Neuronal stem cell (in vitro differentiated cells): Measurements from ENCODE around the gene CMTM2.

Source experiments
- DNase-seq: peaks from one replicate; pipeline ENCODE4 v3.0.0-alpha.2; 2013; ENCODE audit warnings: low spot score
- H2AFZ ChIP-seq: one replicate; pipeline ENCODE4 v1.6.1; 2013; ENCODE audit warnings: mild to moderate bottlenecking, low read length, inconsistent platforms
- H2AK5ac ChIP-seq: 2 replicates; pipeline ENCODE4 v1.6.1; 2013; ENCODE audit warnings: low read depth, mild to moderate bottlenecking, inconsistent platforms, low read length, moderate library complexity, mixed read lengths
- H2BK120ac ChIP-seq: 2 replicates; pipeline ENCODE4 v1.6.1; 2013; ENCODE audit warnings: low read depth, mild to moderate bottlenecking, inconsistent platforms, low read length, moderate library complexity, mixed read lengths
- H2BK12ac ChIP-seq: one replicate; pipeline ENCODE4 v1.6.1; 2013; ENCODE audit warnings: low read length, inconsistent platforms
- H2BK15ac ChIP-seq: 2 replicates; pipeline ENCODE4 v1.6.1; 2013; ENCODE audit warnings: mild to moderate bottlenecking, low read length, inconsistent platforms, mixed read lengths
- H2BK5ac ChIP-seq: one replicate; pipeline ENCODE4 v1.6.1; 2013; ENCODE audit warnings: inconsistent platforms, mild to moderate bottlenecking, low read length, moderate library complexity
- H3K14ac ChIP-seq: one replicate; pipeline ENCODE4 v1.6.1; 2013; ENCODE audit warnings: low read length, inconsistent platforms
- H3K18ac ChIP-seq: 2 replicates; pipeline ENCODE4 v1.6.1; 2013; ENCODE audit warnings: low read length, inconsistent platforms
- H3K23ac ChIP-seq: 2 replicates; pipeline ENCODE4 v1.6.1; 2013; ENCODE audit warnings: low read depth, mild to moderate bottlenecking, mixed read lengths, low read length, inconsistent platforms; ENCODE audit not compliant: poor library complexity
- H3K27ac ChIP-seq: replicated peaks from 3 replicates; pipeline ENCODE4 v1.5.1; 2013; ENCODE audit warnings: low read length, inconsistent platforms
- H3K27me3 ChIP-seq, 3 experiments: 2 replicates each; pipeline ENCODE4 v1.6.1; 2013; ENCODE audit warnings: low read length in 3 of 3, mild to moderate bottlenecking in 2 of 3, inconsistent platforms in 1 of 3, low read depth in 1 of 3, mixed read lengths in 1 of 3, moderate library complexity in 1 of 3; ENCODE audit not compliant: control insufficient read depth in 3 of 3, insufficient read depth in 3 of 3
- H3K36me3 ChIP-seq, 2 donors: replicated peaks in 1 of 2; 2 replicates each; pipeline ENCODE4 v1.6.1; 2013; ENCODE audit warnings: low read length in 2 of 2; ENCODE audit not compliant: control insufficient read depth in 2 of 2, insufficient read depth in 2 of 2
- H3K4ac ChIP-seq: 2 replicates; pipeline ENCODE4 v1.6.1; 2013; ENCODE audit warnings: inconsistent platforms, mild to moderate bottlenecking, low read length, moderate library complexity
- H3K4me1 ChIP-seq, 2 donors: 1 replicate in 1 of 2; 2 replicates in 1 of 2; pipeline ENCODE4 v1.6.1; 2013; ENCODE audit warnings: low read length in 2 of 2, low read depth in 1 of 2; ENCODE audit not compliant: control insufficient read depth in 2 of 2, insufficient read depth in 1 of 2
- H3K4me2 ChIP-seq: one replicate; pipeline ENCODE4 v1.6.1; 2013; ENCODE audit warnings: mild to moderate bottlenecking, low read length, inconsistent platforms; ENCODE audit not compliant: insufficient read depth, poor library complexity, severe bottlenecking
- H3K4me3 ChIP-seq, 2 donors: 2 replicates each; pipeline ENCODE4 v1.5.1; 2013; ENCODE audit warnings: low read length in 2 of 2, mild to moderate bottlenecking in 2 of 2, inconsistent platforms in 1 of 2, moderate library complexity in 1 of 2
- H3K79me1 ChIP-seq: one replicate; pipeline ENCODE4 v1.6.1; 2013; ENCODE audit warnings: low read depth, mild to moderate bottlenecking, inconsistent platforms, low read length, moderate library complexity
- H3K9ac ChIP-seq: one replicate; pipeline ENCODE4 v1.6.1; 2013; ENCODE audit warnings: mild to moderate bottlenecking, low read depth, low read length, inconsistent platforms; ENCODE audit not compliant: poor library complexity
- H3K9me3 ChIP-seq, 2 donors: replicated peaks in 1 of 2; 2 replicates each; pipeline versions ENCODE3 to v1.6.1; 2013; ENCODE audit warnings: low read length in 2 of 2, mild to moderate bottlenecking in 2 of 2, inconsistent platforms in 1 of 2, low read depth in 1 of 2, mixed read lengths in 1 of 2, moderate library complexity in 1 of 2; ENCODE audit not compliant: control insufficient read depth in 2 of 2, insufficient read depth in 1 of 2
- H4K8ac ChIP-seq: one replicate; pipeline ENCODE4 v1.6.1; 2013; ENCODE audit warnings: low read depth, mild to moderate bottlenecking, inconsistent platforms, low read length, moderate library complexity
- H4K91ac ChIP-seq: one replicate; pipeline ENCODE4 v1.6.1; 2013; ENCODE audit warnings: low read length, low read depth, mild to moderate bottlenecking, inconsistent platforms; ENCODE audit not compliant: poor library complexity
- WGBS, 2 donors: extraction: QIAGEN DNeasy Blood & Tissue Kit; methylation state at CpG; one replicate each; pipeline ENCODE4 v1.1.7; 2013; ENCODE audit warnings: missing lambda C conversion rate in 2 of 2, mixed read lengths in 1 of 2; ENCODE audit not compliant: insufficient read length in 2 of 2, insufficient replicate concordance in 1 of 2; ENCODE audit errors: extremely low coverage in 2 of 2; 5-methylcytosine and 5-hydroxymethylcytosine counted together

CMTM2 gene

GRCh38 chr16:66617728-66618127 lies 38.5 kb downstream of the CMTM2 start:
- no peak overlapping the region for H3K23ac ChIP-seq
- no peak overlapping the region for H2BK5ac ChIP-seq
- WGBS, 2 donors = no CpG with 5 or more reads among the region's 7 CpGs
- H3K9ac ChIP-seq = no peak overlapping the region
- no peak overlapping the region for H3K14ac ChIP-seq
- no peak overlapping the region for H3K4me3 ChIP-seq
- H3K36me3 ChIP-seq = peaks cover 19 to 68% of the 10 kb centered on the region in 2 donors
- no peak overlapping the region for H2BK15ac ChIP-seq
- no peak overlapping the region for H3K27ac ChIP-seq
- no peak overlapping the region for H2AFZ ChIP-seq
- H3K27me3 ChIP-seq = no peaks in the 10 kb centered on the region
- no peak overlapping the region for H4K91ac ChIP-seq
- H2AK5ac ChIP-seq = no peak overlapping the region
- H2BK120ac ChIP-seq = no peak overlapping the region
- no peaks in the 10 kb centered on the region for H3K79me1 ChIP-seq
- no peak for DNase-seq
- H2BK12ac ChIP-seq = no peak overlapping the region
- H3K4ac ChIP-seq = no peak overlapping the region
- no peak overlapping the region for H3K18ac ChIP-seq
- no peak overlapping the region for H4K8ac ChIP-seq
- peaks cover 3 to 5% of the 10 kb centered on the region in 2 donors for H3K4me1 ChIP-seq
- H3K4me2 ChIP-seq = no peak overlapping the region
- peaks cover 7 to 16% of the 10 kb centered on the region in 2 donors for H3K9me3 ChIP-seq

- no peak overlapping the region for H2BK5ac ChIP-seq
- H3K9ac ChIP-seq = no peak overlapping the region
- H3K27ac ChIP-seq = no peak overlapping the region
- no peak overlapping the region for H3K18ac ChIP-seq
- H3K23ac ChIP-seq = no peak overlapping the region
- peaks cover 2 to 6% of the 10 kb centered on the region in 2 donors for H3K9me3 ChIP-seq
- no peak overlapping the region for H2AK5ac ChIP-seq
- peaks cover 9 to 58% of the 10 kb centered on the region in 2 donors for H3K36me3 ChIP-seq
- no peak for DNase-seq
- no peaks in the 10 kb centered on the region for H3K27me3 ChIP-seq
- no peak overlapping the region for H4K91ac ChIP-seq
- no peak overlapping the region for H3K4me3 ChIP-seq
- no peak overlapping the region for H2BK120ac ChIP-seq
- H4K8ac ChIP-seq = no peak overlapping the region
- no CpG with 5 or more reads among the region's 10 CpGs for WGBS, 2 donors
- H2BK15ac ChIP-seq = no peak overlapping the region
- no peaks in the 10 kb centered on the region for H3K79me1 ChIP-seq
- no peak overlapping the region for H2AFZ ChIP-seq
- H3K14ac ChIP-seq = no peak overlapping the region
- no peak overlapping the region for H2BK12ac ChIP-seq
- no peak overlapping the region for H3K4me2 ChIP-seq
- H3K4me1 ChIP-seq = peaks cover 3 to 5% of the 10 kb centered on the region in 2 donors
- H3K4ac ChIP-seq = no peak overlapping the region
Measured at GRCh38 chr16:66618588-66619375, 39.5 kb downstream of the CMTM2 start.

GRCh38 chr16:66619534-66620428 lies 40.5 kb downstream of the CMTM2 start:
- H3K14ac ChIP-seq = no peak overlapping the region
- H2BK5ac ChIP-seq = no peak overlapping the region
- no peak overlapping the region for H3K4me2 ChIP-seq
- no peak overlapping the region for H3K4me3 ChIP-seq
- no peak overlapping the region for H2BK12ac ChIP-seq
- H2AFZ ChIP-seq = no peak overlapping the region
- H4K8ac ChIP-seq = no peak overlapping the region
- no peaks in the 10 kb centered on the region for H3K27me3 ChIP-seq
- no peak overlapping the region for H3K4ac ChIP-seq
- H2AK5ac ChIP-seq = no peak overlapping the region
- H3K9ac ChIP-seq = no peak overlapping the region
- no peak overlapping the region for H3K18ac ChIP-seq
- H3K23ac ChIP-seq = peak overlapping the region; percentile 8
- no peaks in the 10 kb centered on the region for H3K79me1 ChIP-seq
- H3K27ac ChIP-seq = no peak overlapping the region
- H2BK15ac ChIP-seq = no peak overlapping the region
- WGBS, 2 donors = no CpG with 5 or more reads among the region's 12 CpGs
- H2BK120ac ChIP-seq = no peak overlapping the region
- no peaks in the 10 kb centered on the region for H3K9me3 ChIP-seq
- DNase-seq = no peak
- no peak overlapping the region for H4K91ac ChIP-seq
- H3K4me1 ChIP-seq = peaks cover 3 to 5% of the 10 kb centered on the region in 2 donors
- H3K36me3 ChIP-seq = peaks cover 2 to 48% of the 10 kb centered on the region in 2 donors

GRCh38 chr16:66620429-66620795 lies 41.1 kb downstream of the CMTM2 start:
- WGBS, 2 donors = no CpG with 5 or more reads among the region's 8 CpGs
- DNase-seq = no peak
- no peak overlapping the region for H3K4me3 ChIP-seq
- no peak overlapping the region for H2AK5ac ChIP-seq
- no peak overlapping the region for H2BK5ac ChIP-seq
- no peak overlapping the region for H3K14ac ChIP-seq
- no peaks in the 10 kb centered on the region for H3K9me3 ChIP-seq
- H2BK120ac ChIP-seq = no peak overlapping the region
- H3K27me3 ChIP-seq = no peaks in the 10 kb centered on the region
- no peak overlapping the region for H3K27ac ChIP-seq
- H2BK15ac ChIP-seq = no peak overlapping the region
- H3K4me1 ChIP-seq = peaks cover 3 to 5% of the 10 kb centered on the region in 2 donors
- H3K4ac ChIP-seq = no peak overlapping the region
- H4K8ac ChIP-seq = no peak overlapping the region
- no peak overlapping the region for H3K9ac ChIP-seq
- no peak overlapping the region for H2BK12ac ChIP-seq
- H3K36me3 ChIP-seq = peaks cover 2 to 41% of the 10 kb centered on the region in 2 donors
- no peaks in the 10 kb centered on the region for H3K79me1 ChIP-seq
- peak overlapping the region; percentile 8 for H3K23ac ChIP-seq
- no peak overlapping the region for H4K91ac ChIP-seq
- H3K18ac ChIP-seq = no peak overlapping the region
- H2AFZ ChIP-seq = no peak overlapping the region
- no peak overlapping the region for H3K4me2 ChIP-seq
